Measurements from ENCODE around the gene ZNF205.

ZNF205 gene

DNA sequence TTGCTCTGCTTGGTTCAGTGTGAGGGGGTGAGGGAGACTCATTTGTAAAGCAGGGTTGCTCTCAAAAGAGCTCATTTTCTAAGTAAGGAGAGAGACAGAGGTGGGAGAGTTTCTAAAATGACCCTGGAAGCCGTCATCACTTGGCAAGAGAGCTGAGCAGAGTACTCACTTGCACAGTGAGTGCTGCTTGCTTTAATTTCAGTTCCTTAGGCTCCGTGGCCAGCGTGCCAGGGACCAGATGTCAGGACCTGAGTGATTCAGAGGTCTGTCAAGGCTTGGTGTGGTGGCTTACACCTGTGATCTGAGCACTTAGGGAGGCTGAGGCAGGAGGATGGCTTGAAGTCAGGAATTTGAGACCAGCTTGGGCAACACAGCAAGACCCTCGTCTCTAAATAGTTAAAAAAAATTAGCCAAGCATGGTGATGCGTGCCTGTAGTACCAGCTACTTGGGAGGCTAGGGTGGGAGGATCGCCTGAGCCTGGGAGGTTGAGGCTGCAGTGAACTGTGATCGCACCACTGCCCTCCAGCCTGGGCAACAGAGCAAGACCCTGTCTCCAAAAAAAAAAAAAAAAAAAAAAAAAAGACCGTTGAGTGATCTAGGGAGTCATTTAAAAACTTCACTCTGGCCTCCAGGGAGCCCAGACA lies 10.7 kb downstream of the ZNF205 start:
- WGBS = 81% methylated on average over 8 of the region's 8 CpGs
- H3K27ac ChIP-seq (ENCODE audit: low read depth, low read length) = no peak overlapping the region
- peaks cover 14% of the 10 kb centered on the region for H3K4me1 ChIP-seq (ENCODE audit: insufficient read depth, low read length)
- H3K9me3 ChIP-seq (ENCODE audit: insufficient read depth, low read depth, low read length) = no peaks in the 10 kb centered on the region
- H3K9ac ChIP-seq (ENCODE audit: low read depth, low read length) = no peak overlapping the region
- peaks cover 34% of the 10 kb centered on the region for H3K36me3 ChIP-seq (ENCODE audit: insufficient read depth, low read length)
- peak overlapping the region; percentile 58; the same call in 1 of the 2 replicates for H3K4me3 ChIP-seq (ENCODE audit: low read length)
- H3K27me3 ChIP-seq (ENCODE audit: insufficient read depth, low read length) = no peaks in the 10 kb centered on the region

DNA sequence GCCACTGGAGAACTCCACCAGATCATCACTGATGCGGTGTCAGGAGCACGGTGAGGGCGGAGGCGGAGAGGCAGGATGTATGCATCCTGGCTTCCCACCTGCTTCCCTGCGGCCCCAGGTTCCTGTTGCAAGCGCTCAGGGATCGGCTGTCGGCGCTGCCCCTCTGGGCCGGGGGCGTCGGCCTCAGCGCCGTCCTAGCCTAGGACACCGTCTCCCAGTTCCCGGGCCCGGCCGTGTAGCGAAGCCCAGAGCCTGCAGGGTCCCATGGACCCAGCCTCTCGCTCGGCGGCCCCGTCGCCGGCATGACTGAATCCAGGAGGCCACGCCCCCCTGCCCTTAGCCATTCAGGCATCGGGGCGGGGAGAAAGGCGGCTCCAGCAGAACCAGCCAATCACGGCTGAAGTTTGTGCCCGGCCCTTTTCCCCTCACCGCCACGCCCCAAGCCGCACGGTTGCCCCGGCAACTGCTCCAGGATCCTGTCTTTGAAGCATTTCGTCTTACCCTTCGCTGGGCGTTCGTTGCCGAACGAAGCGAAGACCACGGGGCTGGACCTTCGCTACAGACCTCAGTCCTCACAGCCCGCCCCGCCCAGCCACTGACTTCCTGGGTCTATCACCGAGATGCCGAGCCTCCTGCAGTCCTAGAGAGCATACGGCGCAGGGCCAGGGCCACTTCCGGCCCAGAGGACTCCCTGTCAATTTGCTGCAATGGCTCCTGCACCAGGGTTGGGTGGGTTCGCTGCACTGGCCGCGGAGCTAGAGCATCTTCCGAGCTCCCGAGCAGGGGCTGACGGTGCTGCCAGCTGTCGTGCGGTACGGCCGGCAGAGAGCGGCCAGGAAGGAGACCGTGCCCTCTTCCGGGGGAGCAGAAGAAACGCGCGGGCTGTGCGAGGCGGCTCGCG lies 11.8 kb downstream of the ZNF205 start:
- H3K27ac ChIP-seq (ENCODE audit: low read depth, low read length) = peak overlapping the region; percentile 59
- H3K36me3 ChIP-seq (ENCODE audit: insufficient read depth, low read length) = peaks cover 28% of the 10 kb centered on the region
- peak overlapping the region; percentile 43 for H3K9ac ChIP-seq (ENCODE audit: low read depth, low read length)
- under 1% methylated on average over 72 of the region's 72 CpGs for WGBS
- peaks cover 19% of the 10 kb centered on the region for H3K4me1 ChIP-seq (ENCODE audit: insufficient read depth, low read length)
- no peaks in the 10 kb centered on the region for H3K9me3 ChIP-seq (ENCODE audit: insufficient read depth, low read depth, low read length)
- H3K4me3 ChIP-seq (ENCODE audit: low read length) = peak overlapping the region; percentile 58
- H3K27me3 ChIP-seq (ENCODE audit: insufficient read depth, low read length) = no peaks in the 10 kb centered on the region

DNA sequence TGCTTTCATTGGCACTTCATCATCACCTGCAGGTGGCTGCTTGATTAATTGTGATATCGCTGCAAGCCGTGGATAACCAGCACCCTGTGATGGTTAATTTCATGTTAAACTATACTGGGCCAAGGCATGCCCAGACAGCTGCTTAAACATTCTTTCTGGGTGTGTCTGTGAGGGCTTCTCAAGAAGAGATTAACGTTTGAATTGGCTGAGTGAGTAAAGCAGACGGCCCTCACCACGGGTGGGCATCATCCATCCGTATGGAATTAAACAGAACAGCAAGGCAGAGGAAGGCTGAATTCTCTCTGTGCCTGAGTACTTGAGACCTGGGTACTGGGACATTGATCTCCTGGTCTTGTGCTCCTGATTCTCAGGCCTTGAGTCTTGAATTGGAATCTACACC lies 15.4 kb downstream of the ZNF205 start:
- H3K4me3 ChIP-seq (ENCODE audit: low read length) = no peak overlapping the region
- no peaks in the 10 kb centered on the region for H3K27me3 ChIP-seq (ENCODE audit: insufficient read depth, low read length)
- H3K9me3 ChIP-seq (ENCODE audit: insufficient read depth, low read depth, low read length) = no peaks in the 10 kb centered on the region
- peaks cover 19% of the 10 kb centered on the region for H3K4me1 ChIP-seq (ENCODE audit: insufficient read depth, low read length)
- WGBS = 43% methylated on average over 6 of the region's 6 CpGs
- peak overlapping the region; percentile 26; the same call in 1 of the 2 replicates for H3K27ac ChIP-seq (ENCODE audit: low read depth, low read length)
- no peak overlapping the region for H3K9ac ChIP-seq (ENCODE audit: low read depth, low read length)
- peaks cover 16% of the 10 kb centered on the region; the same call in 1 of the 2 replicates for H3K36me3 ChIP-seq (ENCODE audit: insufficient read depth, low read length)

DNA sequence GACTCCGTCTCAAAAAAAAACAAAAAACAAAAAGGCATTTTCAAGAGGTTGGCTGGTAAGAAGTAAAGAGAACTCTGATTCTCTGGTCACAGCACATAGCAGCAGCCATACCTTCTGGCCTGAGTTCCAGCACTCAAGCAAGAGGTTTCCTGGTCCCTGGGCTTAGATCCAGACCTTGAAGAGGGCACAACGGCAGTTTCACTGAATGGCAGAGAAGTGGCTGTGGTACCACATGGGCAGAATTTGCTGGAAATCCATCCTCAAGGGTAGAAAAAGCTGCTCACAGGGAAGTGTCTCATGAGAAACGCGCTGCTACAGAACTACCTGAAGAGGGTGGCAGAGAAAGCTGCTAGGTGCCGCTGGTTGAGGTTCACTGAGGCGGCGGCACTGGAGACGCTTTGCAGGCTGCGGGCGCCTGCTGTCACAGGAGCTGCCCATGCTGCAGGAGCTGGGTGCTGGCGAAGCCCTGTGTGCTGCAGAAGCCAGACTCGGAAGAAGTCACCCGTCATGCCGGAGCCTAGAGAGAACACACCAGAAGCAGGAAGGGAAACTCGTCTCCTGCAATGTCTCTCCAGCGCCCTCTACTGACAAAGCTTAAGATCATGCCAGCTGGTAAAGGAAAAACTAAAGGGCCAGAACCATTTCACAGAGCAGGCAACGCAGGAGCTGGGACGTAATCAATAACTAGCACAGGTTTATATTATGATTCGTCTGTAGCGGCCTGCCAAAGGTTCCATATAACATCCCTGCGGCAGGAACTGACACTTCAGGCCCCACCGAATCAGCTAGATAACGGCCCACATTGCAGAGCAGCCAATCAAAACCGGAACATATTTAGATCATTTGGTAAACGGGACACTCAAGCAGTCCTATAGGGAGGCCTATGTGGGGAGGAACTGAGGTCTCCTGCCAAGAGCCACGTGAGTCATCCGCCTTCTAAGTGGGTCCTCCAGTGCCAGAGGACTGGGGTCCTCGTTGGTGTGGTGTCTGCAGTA lies 17.0 kb downstream of the ZNF205 start:
- peaks cover 15% of the 10 kb centered on the region for H3K4me1 ChIP-seq (ENCODE audit: insufficient read depth, low read length)
- H3K4me3 ChIP-seq (ENCODE audit: low read length) = peak overlapping the region; percentile 33
- H3K9ac ChIP-seq (ENCODE audit: low read depth, low read length) = no peak overlapping the region
- H3K36me3 ChIP-seq (ENCODE audit: insufficient read depth, low read length) = peaks cover 16% of the 10 kb centered on the region; the same call in 1 of the 2 replicates
- WGBS = 53% methylated on average over 28 of the region's 28 CpGs
- no peaks in the 10 kb centered on the region for H3K9me3 ChIP-seq (ENCODE audit: insufficient read depth, low read depth, low read length)
- H3K27me3 ChIP-seq (ENCODE audit: insufficient read depth, low read length) = no peaks in the 10 kb centered on the region
- no peak overlapping the region; the same call in 1 of the 2 replicates for H3K27ac ChIP-seq (ENCODE audit: low read depth, low read length)

DNA sequence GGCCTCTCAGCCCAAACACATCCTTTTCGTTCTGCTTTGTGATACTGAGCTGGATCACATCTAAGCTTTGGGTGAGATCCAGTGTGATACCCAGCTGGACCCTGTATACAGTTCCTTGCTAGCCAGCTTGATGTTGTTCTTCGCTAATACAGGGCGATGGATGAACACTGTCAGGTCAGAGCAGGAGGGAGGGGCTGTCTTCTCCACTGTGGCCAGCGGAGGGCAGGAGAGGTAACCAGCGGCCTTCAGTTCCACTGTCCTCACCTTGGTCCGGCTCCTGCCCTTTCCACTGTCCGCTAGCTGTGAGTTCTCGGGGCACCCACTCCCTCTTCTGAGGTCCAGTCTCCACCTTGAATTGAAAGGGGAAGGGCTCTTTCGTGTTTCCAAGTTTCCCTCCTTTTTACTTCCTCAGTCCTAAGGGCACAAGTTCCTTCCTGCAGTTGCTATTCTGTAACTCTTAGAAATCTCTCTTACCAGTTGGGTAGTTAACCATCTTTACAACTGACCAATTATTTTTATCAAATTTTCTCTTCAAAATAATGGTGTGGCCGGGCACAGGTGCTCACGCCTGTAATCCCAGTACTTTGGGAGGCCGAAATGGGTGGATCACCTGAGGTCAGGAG lies 19.5 kb downstream of the ZNF205 start:
- Histone ChIP-seq H3K9me3 (ENCODE audit: insufficient read depth, low read depth, low read length) (no peaks in the 10 kb centered on the region), H3K4me1 (ENCODE audit: insufficient read depth, low read length) (peaks cover 15% of the 10 kb centered on the region), H3K4me3 (ENCODE audit: low read length) (no peak overlapping the region), H3K27me3 (ENCODE audit: insufficient read depth, low read length) (no peaks in the 10 kb centered on the region), H3K27ac (ENCODE audit: low read depth, low read length) (no peak overlapping the region), H3K9ac (ENCODE audit: low read depth, low read length) (no peak overlapping the region), H3K36me3 (ENCODE audit: insufficient read depth, low read length) (peaks cover 16% of the 10 kb centered on the region; the same call in 1 of the 2 replicates)
- 75% methylated on average over 12 of the region's 12 CpGs for WGBS

DNA sequence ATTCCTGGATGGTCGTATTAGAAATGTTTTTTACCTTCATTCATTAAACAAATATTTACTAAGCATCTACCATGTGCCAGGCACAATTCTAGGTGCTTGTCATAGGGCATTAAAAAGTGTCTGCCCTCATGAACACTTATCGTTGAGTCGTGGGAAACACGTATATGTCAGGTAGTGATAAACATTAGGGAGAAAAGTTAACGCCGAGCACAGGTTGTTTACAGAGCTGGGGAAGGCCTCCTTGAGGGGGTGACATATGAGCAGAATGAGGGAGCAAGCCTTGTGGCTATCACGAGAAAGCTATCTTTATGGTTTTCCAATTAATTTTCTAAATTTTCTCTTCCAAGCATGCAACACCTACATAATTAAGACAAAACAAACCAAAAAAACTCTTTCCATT lies 21.5 kb downstream of the ZNF205 start:
- H3K9me3 ChIP-seq (ENCODE audit: insufficient read depth, low read depth, low read length) = no peaks in the 10 kb centered on the region
- H3K4me3 ChIP-seq (ENCODE audit: low read length) = peak overlapping the region; percentile 96
- H3K27me3 ChIP-seq (ENCODE audit: insufficient read depth, low read length) = no peaks in the 10 kb centered on the region
- peaks cover 4% of the 10 kb centered on the region; the same call in 1 of the 2 replicates for H3K36me3 ChIP-seq (ENCODE audit: insufficient read depth, low read length)
- H3K9ac ChIP-seq (ENCODE audit: low read depth, low read length) = peak overlapping the region; percentile 98
- peak overlapping the region; percentile 98 for H3K27ac ChIP-seq (ENCODE audit: low read depth, low read length)
- H3K4me1 ChIP-seq (ENCODE audit: insufficient read depth, low read length) = no peaks in the 10 kb centered on the region
- 33% methylated on average over 7 of the region's 7 CpGs for WGBS

DNA sequence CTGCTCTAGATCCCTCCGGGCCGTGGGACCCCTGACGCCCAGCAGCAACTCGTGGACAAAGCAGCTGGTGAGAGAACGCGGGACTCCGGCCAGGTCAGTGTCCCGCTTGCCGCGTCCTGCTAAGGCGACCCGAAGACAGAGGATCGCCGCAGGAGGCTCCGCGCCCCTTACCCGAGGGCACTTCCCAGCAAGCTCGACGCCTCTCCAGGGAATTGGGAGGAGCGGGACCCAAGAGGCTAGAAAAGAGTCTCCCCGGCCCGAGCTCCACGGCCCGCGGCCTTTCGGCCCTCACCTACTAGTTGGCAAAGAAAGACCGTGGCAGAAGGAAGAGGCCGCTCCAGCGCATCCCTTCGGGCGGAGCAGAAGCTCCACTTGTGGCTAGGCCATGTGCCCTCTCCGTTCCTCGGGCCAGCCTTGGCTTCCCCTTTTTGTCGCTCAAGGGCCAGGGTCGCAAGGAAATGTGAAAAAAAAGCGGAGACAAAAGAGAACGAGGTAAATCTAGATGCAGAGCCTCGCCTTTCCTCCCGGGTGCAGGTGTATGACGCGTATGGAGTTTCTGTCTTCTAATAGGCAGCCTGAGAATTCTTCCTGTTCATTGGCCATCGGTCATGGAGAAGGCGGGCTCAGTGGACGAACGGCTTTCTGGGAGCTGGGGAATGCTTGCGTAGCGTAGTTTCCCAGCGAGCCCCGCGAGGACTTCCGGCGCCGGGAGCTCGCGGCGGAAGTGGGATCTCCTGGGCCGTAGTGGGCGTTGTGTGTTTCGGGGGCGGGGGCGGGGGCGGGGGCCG lies 22.1 kb downstream of the ZNF205 start, which contains the start of gene ZNF213:
Gene ZNF213, plus strand, starts transcription at position 692 of the 788 bp plus-strand sequence. CDS start 2,252 bp downstream, outside the sequence.
- peak within 1 kb of the TSS; percentile 96 for H3K4me3 ChIP-seq (ENCODE audit: low read length)
- H3K27ac ChIP-seq (ENCODE audit: low read depth, low read length) = peak within 1 kb of the TSS; percentile 98
- H3K27me3 ChIP-seq (ENCODE audit: insufficient read depth, low read length) = no peaks in the 10 kb centered on the region
- no peaks in the 10 kb centered on the region for H3K4me1 ChIP-seq (ENCODE audit: insufficient read depth, low read length)
- H3K9me3 ChIP-seq (ENCODE audit: insufficient read depth, low read depth, low read length) = no peaks in the 10 kb centered on the region
- H3K9ac ChIP-seq (ENCODE audit: low read depth, low read length) = peak within 1 kb of the TSS; percentile 98
- H3K36me3 ChIP-seq (ENCODE audit: insufficient read depth, low read length) = peaks cover 10% of the 10 kb centered on the region; the same call in 1 of the 2 replicates
- WGBS = under 1% methylated on average over 58 of the region's 63 CpGs

DNA sequence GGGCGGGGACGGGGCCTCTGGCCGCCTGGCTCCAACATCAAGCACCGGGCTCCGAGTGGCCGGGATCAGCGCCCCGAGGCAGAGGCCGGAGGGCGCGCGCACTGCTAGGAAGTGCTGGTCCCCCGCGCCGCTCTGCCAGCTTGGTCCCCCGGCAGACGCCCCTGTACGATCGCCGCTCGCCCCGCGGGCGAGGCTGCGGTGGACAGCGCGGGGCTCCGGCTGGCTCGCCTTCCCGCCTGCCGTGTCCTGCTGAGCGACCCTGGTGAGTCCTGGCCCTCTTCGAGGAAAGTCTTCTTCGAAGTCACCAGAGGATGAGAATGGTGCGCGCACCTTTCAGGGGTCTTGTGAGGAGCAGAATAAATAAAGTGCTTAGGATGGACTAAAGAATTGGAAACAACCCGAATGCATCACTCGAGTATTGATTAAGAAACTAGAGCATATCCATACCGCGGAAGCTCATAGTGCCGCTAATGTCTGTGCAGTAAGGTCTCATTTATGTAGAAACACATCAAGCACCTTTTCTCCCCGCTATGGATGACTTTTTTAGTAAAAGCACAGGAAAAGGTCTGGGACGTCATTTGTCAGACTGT lies 22.8 kb downstream of the ZNF205 start:
- Histone ChIP-seq H3K4me1 (ENCODE audit: insufficient read depth, low read length) (no peaks in the 10 kb centered on the region), H3K27me3 (ENCODE audit: insufficient read depth, low read length) (no peaks in the 10 kb centered on the region), H3K9me3 (ENCODE audit: insufficient read depth, low read depth, low read length) (no peaks in the 10 kb centered on the region), H3K27ac (ENCODE audit: low read depth, low read length) (peak overlapping the region; percentile 79; the same call in 1 of the 2 replicates), H3K36me3 (ENCODE audit: insufficient read depth, low read length) (peaks cover 10% of the 10 kb centered on the region; the same call in 1 of the 2 replicates), H3K9ac (ENCODE audit: low read depth, low read length) (peak overlapping the region; percentile 79), H3K4me3 (ENCODE audit: low read length) (peak overlapping the region; percentile 77)
- WGBS = under 1% methylated on average over 43 of the region's 43 CpGs

DNA sequence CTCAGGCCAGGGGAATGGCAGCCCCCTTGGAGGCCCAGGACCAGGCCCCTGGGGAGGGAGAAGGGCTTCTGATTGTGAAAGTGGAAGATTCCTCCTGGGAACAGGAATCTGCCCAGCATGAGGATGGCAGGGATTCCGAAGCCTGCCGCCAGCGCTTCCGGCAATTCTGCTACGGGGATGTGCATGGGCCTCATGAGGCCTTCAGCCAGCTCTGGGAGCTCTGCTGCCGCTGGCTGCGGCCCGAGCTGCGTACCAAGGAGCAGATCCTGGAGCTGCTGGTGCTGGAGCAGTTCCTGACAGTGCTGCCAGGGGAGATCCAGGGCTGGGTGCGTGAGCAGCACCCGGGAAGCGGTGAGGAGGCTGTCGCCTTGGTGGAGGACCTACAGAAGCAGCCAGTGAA lies 24.9 kb downstream of the ZNF205 start:
- H3K9ac ChIP-seq (ENCODE audit: low read depth, low read length) = no peak overlapping the region

More for the DNA sequence above, 24.9 kb downstream of the ZNF205 start:
- H3K27me3 ChIP-seq (ENCODE audit: insufficient read depth, low read length) = no peaks in the 10 kb centered on the region
- H3K9me3 ChIP-seq (ENCODE audit: insufficient read depth, low read depth, low read length) = no peaks in the 10 kb centered on the region
- no peak overlapping the region for H3K27ac ChIP-seq (ENCODE audit: low read depth, low read length)
- H3K4me3 ChIP-seq (ENCODE audit: low read length) = no peak overlapping the region
- 97% methylated on average over 13 of the region's 13 CpGs for WGBS
- H3K4me1 ChIP-seq (ENCODE audit: insufficient read depth, low read length) = no peaks in the 10 kb centered on the region
- peaks cover 20% of the 10 kb centered on the region for H3K36me3 ChIP-seq (ENCODE audit: insufficient read depth, low read length)

Measured in HUES64 (cell line).